Astrocyte (in vitro differentiated cells and primary cell): Measurements from ENCODE around the gene IRS1. TPM values are rescaled to one million over a fixed set of nuclear protein-coding genes. Genes with fewer than 3 reads are reported as not detected.

Experiments
- DNase-seq: peaks from one replicate; pipeline ENCODE4 v3.0.0-alpha.2; 2010; ENCODE audit warnings: low read depth
- FAIRE-seq: peaks from 2 replicates; lab custom pipeline; 2011; peaks lifted over from hg19 to GRCh38; lab: Jason Lieb, UNC
- H2AFZ ChIP-seq: 2 replicates; pipeline ENCODE4 v1.6.0; 2012; ENCODE audit warnings: low read depth, low read length, inconsistent platforms
- H3K27ac ChIP-seq: 2 replicates; pipeline ENCODE4 v1.5.1; 2011; ENCODE audit warnings: low read depth, low read length, inconsistent platforms
- H3K27me3 ChIP-seq: 2 replicates; pipeline ENCODE4 v1.6.0; 2011; ENCODE audit warnings: low read length, inconsistent platforms; ENCODE audit not compliant: insufficient read depth
- H3K36me3 ChIP-seq: 2 replicates; pipeline ENCODE4 v1.5.1; 2011; ENCODE audit warnings: low read length, inconsistent platforms; ENCODE audit not compliant: insufficient read depth
- H3K4me1 ChIP-seq: 2 replicates; pipeline ENCODE4 v1.5.1; 2011; ENCODE audit warnings: low read length, inconsistent platforms; ENCODE audit not compliant: insufficient read depth
- H3K4me2 ChIP-seq: 2 replicates; pipeline ENCODE4 v1.6.0; 2012; ENCODE audit warnings: low read length, inconsistent platforms
- H3K4me3 ChIP-seq: 2 replicates; pipeline ENCODE4 v1.5.1; 2011; ENCODE audit warnings: low read depth, mild to moderate bottlenecking, low read length, inconsistent platforms; ENCODE audit not compliant: insufficient read depth
- H3K79me2 ChIP-seq: 2 replicates; pipeline ENCODE4 v1.6.0; 2012; ENCODE audit warnings: mild to moderate bottlenecking, low read length, inconsistent platforms; ENCODE audit not compliant: insufficient read depth
- H3K9ac ChIP-seq: 2 replicates; pipeline ENCODE4 v1.6.0; 2012; ENCODE audit warnings: mild to moderate bottlenecking, low read length, inconsistent platforms
- H3K9me3 ChIP-seq: 2 replicates; pipeline ENCODE4 v1.5.1; 2012; ENCODE audit warnings: low read depth, mild to moderate bottlenecking, low read length, inconsistent platforms; ENCODE audit not compliant: insufficient read depth
- H4K20me1 ChIP-seq: 2 replicates; pipeline ENCODE4 v1.6.0; 2012; ENCODE audit warnings: low read length, inconsistent platforms; ENCODE audit not compliant: insufficient read depth
- H3K27ac Mint-ChIP-seq: one replicate; pipeline ENCODE4 v1.8.0; 2021; ENCODE audit warnings: mild to moderate bottlenecking, mixed read lengths; ENCODE audit not compliant: unreplicated experiment
- H3K27me3 Mint-ChIP-seq: one replicate; pipeline ENCODE4 v1.8.0; 2021; ENCODE audit warnings: low read depth, mixed read lengths; ENCODE audit not compliant: unreplicated experiment
- H3K36me3 Mint-ChIP-seq: one replicate; pipeline ENCODE4 v1.8.0; 2021; ENCODE audit warnings: low read depth, mixed read lengths; ENCODE audit not compliant: unreplicated experiment
- H3K4me1 Mint-ChIP-seq: one replicate; pipeline ENCODE4 v1.8.0; 2021; ENCODE audit warnings: low read depth, mixed read lengths; ENCODE audit not compliant: unreplicated experiment
- H3K4me3 Mint-ChIP-seq: one replicate; pipeline ENCODE4 v1.8.0; 2021; ENCODE audit warnings: mild to moderate bottlenecking, moderate library complexity, mixed read lengths; ENCODE audit not compliant: unreplicated experiment
- H3K9me3 Mint-ChIP-seq: one replicate; pipeline ENCODE4 v1.8.0; 2021; ENCODE audit warnings: mild to moderate bottlenecking, mixed read lengths; ENCODE audit not compliant: unreplicated experiment
- EZH2 ChIP-seq: IDR thresholded peaks from 2 replicates; pipeline ENCODE4 v1.6.1; 2012; ENCODE audit warnings: mild to moderate bottlenecking, low read length, inconsistent platforms; ENCODE audit not compliant: insufficient read depth
- total RNA-seq: library from RNA; stranded (reverse); gene quantifications from 2 replicates; pipeline ENCODE4 v1.2.1, GENCODE V29; 2021
- TF ChIP-seq, protein P1 (sequence below): IDR thresholded peaks from 2 replicates; pipeline ENCODE4 v1.5.1; 2011; ENCODE audit warnings: low read depth, mild to moderate bottlenecking, inconsistent platforms, low read length, moderate library complexity; ENCODE audit not compliant: insufficient read depth

IRS1 gene
- total RNA-seq, 1 donor from 2014 or later = 45.0 TPM

GRCh38 chr2:226683944-226684562 lies 115.6 kb downstream of the IRS1 start:
- Histone ChIP-seq H3K36me3 (no peaks in the 10 kb centered on the region), H3K27me3 (no peaks in the 10 kb centered on the region), H4K20me1 (no peaks in the 10 kb centered on the region), H3K79me2 (no peaks in the 10 kb centered on the region), H3K9ac (no peak overlapping the region), H3K4me2 (no peak overlapping the region), H3K4me1 (no peaks in the 10 kb centered on the region), H3K4me3 (no peak overlapping the region), H3K27ac (no peak overlapping the region), H3K9me3 (no peaks in the 10 kb centered on the region), H2AFZ (no peak overlapping the region)
- Mint-ChIP-seq H3K9me3 (peaks cover 9% of the 10 kb centered on the region), H3K27me3 (peaks cover 3% of the 10 kb centered on the region), H3K4me3 (no peak overlapping the region), H3K36me3 (no peaks in the 10 kb centered on the region), H3K27ac (no peak overlapping the region), H3K4me1 (peaks cover 20% of the 10 kb centered on the region)
- DNase-seq = no peak
- no peak for TF ChIP-seq EZH2
- TF ChIP-seq, protein P1, sequence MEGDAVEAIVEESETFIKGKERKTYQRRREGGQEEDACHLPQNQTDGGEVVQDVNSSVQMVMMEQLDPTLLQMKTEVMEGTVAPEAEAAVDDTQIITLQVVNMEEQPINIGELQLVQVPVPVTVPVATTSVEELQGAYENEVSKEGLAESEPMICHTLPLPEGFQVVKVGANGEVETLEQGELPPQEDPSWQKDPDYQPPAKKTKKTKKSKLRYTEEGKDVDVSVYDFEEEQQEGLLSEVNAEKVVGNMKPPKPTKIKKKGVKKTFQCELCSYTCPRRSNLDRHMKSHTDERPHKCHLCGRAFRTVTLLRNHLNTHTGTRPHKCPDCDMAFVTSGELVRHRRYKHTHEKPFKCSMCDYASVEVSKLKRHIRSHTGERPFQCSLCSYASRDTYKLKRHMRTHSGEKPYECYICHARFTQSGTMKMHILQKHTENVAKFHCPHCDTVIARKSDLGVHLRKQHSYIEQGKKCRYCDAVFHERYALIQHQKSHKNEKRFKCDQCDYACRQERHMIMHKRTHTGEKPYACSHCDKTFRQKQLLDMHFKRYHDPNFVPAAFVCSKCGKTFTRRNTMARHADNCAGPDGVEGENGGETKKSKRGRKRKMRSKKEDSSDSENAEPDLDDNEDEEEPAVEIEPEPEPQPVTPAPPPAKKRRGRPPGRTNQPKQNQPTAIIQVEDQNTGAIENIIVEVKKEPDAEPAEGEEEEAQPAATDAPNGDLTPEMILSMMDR = no peak
- FAIRE-seq = no peak

- Mint-ChIP-seq H3K4me3 (no peak overlapping the region), H3K27me3 (peaks cover 3% of the 10 kb centered on the region), H3K4me1 (peaks cover 20% of the 10 kb centered on the region), H3K9me3 (peaks cover 7% of the 10 kb centered on the region), H3K27ac (peak overlapping the region; percentile 48), H3K36me3 (no peaks in the 10 kb centered on the region)
- no peak for TF ChIP-seq EZH2
- TF ChIP-seq, protein P1 = no peak
- FAIRE-seq (no peak), DNase-seq (peak; percentile 20)
- no peak overlapping the region for H2AFZ ChIP-seq
- no peaks in the 10 kb centered on the region for H3K4me1 ChIP-seq
- H3K27me3 ChIP-seq = no peaks in the 10 kb centered on the region
- no peaks in the 10 kb centered on the region for H3K9me3 ChIP-seq
- no peaks in the 10 kb centered on the region for H3K36me3 ChIP-seq
- no peak overlapping the region for H3K4me3 ChIP-seq
- H3K9ac ChIP-seq = no peak overlapping the region
- no peaks in the 10 kb centered on the region for H3K79me2 ChIP-seq
- H3K27ac ChIP-seq = no peak overlapping the region
- no peaks in the 10 kb centered on the region for H4K20me1 ChIP-seq
- H3K4me2 ChIP-seq = no peak overlapping the region
Observed at GRCh38 chr2:226683196-226683595, 116.4 kb downstream of the IRS1 start.

Other genes starting within 250 kb of the IRS1 start
- 30.2 and 31.3 TPM in 2 replicates for gene RHBDD1, start 36.2 kb upstream of the IRS1 start, total RNA-seq